GM19025 (cell line): ENCODE results near the gene LAMC1.
A peak's percentile ranks its signal among the peaks of the same experiment; 100 is the strongest.

ENCODE experiments used
- ATAC-seq: cut with Tn5 transposase; IDR thresholded peaks from one replicate; pipeline ENCODE4 v1.9.1; 2021; ENCODE audit warnings: mild to moderate bottlenecking, low read depth, moderate library complexity; ENCODE audit not compliant: unreplicated experiment

LAMC1 gene

GRCh38 chr1:183180634-183181056 lies 157.4 kb downstream of the LAMC1 start:
- ATAC-seq: peak; percentile 79

GRCh38 chr1:183185941-183186490 lies 162.8 kb downstream of the LAMC1 start, which contains the start of gene LAMC2:
TSS of gene LAMC2 (plus strand) at chr1:183186264. CDS start at chr1:183186353, 89 bp downstream.
- ATAC-seq: no peak

GRCh38 chr1:183186841-183187240 lies 163.6 kb downstream of the LAMC1 start:
- no peak for ATAC-seq

- ATAC-seq: no peak
Observed at GRCh38 chr1:183188240-183188639, 165.0 kb downstream of the LAMC1 start.

- no peak for ATAC-seq
Observed at GRCh38 chr1:183191833-183192232, 168.6 kb downstream of the LAMC1 start.

- no peak for ATAC-seq
Observed at GRCh38 chr1:183193963-183194525, 170.8 kb downstream of the LAMC1 start.

GRCh38 chr1:183194527-183195141 lies 171.4 kb downstream of the LAMC1 start:
- ATAC-seq: peak; percentile 97

- peak; percentile 37 for ATAC-seq
Observed at GRCh38 chr1:183195142-183195574, 171.9 kb downstream of the LAMC1 start.
